Breast epithelium (tissue), 3 donors: ENCODE data around the gene VPS52.

Experiments used
- POLR2A ChIP-seq: fragments of 450-650 bp; IDR thresholded peaks from one replicate; pipeline ENCODE4 v1.6.1; 2016; ENCODE audit warnings: antibody characterized with exemption, mild to moderate bottlenecking, moderate library complexity
- TF ChIP-seq, protein P1 (sequence below), 3 donors: fragments of 450-650 bp; IDR thresholded peaks; one replicate each; pipeline ENCODE4 v1.5.1; 2016 to 2017; ENCODE audit warnings: antibody characterized with exemption in 3 of 3, mild to moderate bottlenecking in 3 of 3, moderate library complexity in 3 of 3

DNA sequence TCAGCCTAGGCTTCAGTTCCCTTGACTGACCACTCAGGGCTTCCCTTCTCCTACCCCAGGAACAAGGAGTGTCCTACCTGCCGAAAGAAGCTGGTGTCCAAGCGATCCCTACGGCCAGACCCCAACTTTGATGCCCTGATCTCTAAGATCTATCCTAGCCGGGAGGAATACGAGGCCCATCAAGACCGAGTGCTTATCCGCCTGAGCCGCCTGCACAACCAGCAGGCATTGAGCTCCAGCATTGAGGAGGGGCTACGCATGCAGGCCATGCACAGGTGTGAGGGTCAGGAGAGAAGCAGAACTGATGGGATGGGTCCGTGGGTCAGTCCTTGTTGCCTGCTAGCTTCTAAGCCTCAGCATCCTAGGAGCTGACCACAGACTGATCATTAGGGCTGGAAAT is 61.8 kb downstream of the VPS52 start:
- TF ChIP-seq, protein P1, sequence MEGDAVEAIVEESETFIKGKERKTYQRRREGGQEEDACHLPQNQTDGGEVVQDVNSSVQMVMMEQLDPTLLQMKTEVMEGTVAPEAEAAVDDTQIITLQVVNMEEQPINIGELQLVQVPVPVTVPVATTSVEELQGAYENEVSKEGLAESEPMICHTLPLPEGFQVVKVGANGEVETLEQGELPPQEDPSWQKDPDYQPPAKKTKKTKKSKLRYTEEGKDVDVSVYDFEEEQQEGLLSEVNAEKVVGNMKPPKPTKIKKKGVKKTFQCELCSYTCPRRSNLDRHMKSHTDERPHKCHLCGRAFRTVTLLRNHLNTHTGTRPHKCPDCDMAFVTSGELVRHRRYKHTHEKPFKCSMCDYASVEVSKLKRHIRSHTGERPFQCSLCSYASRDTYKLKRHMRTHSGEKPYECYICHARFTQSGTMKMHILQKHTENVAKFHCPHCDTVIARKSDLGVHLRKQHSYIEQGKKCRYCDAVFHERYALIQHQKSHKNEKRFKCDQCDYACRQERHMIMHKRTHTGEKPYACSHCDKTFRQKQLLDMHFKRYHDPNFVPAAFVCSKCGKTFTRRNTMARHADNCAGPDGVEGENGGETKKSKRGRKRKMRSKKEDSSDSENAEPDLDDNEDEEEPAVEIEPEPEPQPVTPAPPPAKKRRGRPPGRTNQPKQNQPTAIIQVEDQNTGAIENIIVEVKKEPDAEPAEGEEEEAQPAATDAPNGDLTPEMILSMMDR (IDR thresholded peaks at IDR 0.05) = no peak
- TF ChIP-seq POLR2A = no peak
